Suppressor macrophage (primary cell): ENCODE results near the gene FGFR2.

Experiments used
- DNase-seq, 4 experiments: peaks; one replicate each; pipeline ENCODE4 v3.0.0-alpha.2; 2020 to 2022

FGFR2 gene

DNA sequence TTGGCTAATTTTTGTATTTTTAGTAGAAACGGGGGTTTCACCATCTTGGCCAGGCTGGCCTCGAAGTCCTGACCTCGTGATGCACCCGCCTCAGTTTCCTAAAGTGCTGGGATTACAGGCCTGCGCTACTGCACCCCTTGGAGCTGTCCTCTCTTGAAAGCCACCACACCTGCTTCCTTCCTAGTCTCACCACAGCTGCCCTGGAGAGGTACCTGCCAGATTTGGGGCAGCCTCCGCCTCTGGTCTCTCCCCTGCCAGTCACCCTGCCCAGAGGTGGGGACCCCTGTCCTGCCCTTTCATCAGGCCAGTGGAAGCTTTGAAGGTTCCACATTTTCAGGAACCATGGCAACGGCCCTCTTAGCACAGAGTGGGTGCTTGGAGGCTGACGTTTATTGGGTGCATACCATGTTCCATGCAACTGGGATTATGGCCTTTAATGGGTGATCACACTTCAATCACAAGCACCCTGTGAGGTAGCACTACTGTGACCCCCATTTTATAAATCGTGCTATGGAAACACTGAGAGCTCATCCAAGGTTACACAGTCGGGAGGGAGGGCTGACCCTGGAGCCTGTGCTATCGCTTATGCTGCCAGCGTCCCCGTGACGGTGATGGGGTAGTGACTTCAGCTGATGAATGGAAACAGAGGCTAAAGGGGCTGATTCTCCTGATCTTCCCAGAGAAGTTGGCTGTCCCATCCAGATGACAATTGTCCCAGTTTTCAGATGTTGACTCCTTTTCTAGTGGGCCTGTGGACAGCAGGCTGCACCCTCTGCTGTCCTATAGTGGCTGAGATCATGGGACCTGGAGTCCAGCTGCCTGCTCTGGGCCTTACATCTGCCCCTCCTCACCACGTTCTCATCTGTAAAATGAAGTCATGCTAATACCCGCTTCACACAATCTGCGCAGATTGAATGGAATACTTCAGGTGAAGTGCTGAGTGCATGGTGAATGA, 11.5 kb upstream of the FGFR2 start:
- DNase-seq = no peak

DNA sequence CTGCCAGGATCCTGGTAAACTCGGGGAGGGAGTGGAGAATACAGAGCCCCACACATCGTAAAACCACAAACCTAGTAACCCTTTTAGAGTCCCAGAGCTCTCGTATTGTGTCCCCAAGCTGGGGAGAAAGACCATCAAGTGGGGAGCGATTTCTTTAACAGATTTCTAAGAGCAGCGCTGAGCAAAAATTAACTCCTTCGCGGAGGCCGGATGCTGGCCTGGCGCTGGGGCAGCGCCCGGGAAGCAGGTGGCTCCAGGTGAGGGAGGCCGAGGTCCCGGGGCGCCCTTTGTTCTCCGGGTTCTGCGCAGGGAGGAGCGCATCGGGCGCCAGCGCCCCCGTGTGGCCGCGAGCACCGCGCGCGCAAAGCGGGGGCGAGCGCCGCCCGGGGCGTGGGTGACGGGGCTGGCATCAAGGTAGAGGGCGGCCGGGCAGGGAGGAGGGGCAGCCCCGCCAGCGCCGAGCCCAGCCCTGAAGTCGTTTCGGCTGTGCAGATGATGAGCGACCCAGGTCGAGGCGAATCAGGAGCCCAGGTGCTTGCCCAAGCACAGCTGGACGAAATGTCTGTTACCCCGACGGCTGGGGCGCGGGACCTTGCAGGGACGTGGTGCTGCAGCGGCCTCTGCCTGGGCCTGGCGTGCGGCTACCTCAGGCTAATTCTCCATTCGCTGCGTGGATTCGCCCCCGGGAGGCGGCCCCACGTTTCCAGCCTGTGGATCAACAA, 10.4 kb upstream of the FGFR2 start:
- DNase-seq = peak; percentile 14 to 67 (median 32)

DNA sequence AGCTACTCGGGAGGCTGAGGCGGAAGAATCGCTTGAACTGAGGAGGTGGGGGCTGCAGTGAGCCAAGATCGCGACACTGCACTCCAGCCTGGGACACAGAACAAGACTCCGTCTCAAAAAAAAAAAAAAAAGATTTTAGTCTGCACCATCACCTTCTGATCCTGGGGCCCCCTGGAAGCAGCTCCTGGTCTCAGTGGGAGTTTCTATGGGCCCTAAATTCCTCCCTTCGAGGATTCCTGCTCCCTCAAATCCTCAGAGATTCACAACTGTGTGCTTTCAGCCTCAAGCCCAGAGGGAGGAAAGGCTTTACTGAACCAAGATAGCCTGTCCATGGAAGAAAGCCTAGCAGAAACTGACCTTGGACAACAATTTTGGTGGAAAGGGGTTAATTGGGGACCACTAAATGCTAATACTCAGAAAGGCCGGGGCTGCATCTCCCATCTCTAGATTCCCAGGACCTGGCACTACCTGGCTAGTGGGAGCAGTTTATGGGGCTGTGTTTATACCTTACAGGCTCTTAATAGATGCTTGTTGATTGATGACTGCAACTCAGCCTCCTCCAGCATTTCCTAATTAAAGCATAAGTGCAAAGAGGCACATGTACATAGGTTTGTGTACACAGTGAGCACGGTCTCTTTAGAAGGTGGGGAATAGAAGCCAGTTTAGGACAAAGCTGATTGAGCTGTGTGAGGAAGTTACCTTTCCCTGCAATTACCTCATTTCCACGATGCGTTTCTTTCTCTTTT, 9.2 kb upstream of the FGFR2 start:
- no peak for DNase-seq

DNA sequence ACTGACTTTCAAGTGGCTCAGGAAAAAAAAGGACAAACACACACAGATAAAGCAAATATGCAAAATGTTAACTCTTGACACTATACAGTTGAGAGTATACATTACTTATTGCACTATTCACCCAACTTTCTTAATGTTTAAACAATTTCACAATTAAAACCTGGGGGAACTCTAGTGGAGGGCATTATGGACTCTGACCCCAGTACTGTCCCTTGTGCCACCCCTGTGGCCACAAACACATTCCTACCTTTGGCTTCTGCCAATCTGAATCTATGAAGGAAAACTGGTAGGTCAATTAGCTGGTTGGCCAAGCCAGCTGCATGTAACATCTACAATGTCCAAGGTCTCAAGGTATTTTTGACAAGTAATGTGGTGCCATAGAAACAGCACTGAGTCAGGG, 7.5 kb upstream of the FGFR2 start:
- DNase-seq = no peak

DNA sequence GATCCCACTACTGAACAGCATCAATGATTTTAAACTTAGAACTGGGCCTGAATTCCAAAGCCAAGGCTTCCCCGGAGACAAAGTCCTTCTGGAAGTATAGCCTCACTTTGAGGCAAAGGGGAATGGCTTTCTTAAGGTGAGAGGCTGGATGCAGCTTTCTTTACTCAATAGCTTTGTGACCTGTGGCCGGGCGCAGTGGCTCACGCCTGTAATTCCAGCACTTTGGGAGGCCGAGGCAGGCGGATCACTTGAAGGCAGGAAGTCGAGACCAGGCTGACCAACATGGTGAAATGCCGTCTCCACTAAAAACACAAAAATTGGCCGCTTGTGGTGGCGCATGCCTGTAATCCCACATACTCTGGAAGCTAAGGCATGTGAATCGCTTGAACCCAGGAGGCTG, 3.2 kb upstream of the FGFR2 start:
- DNase-seq = no peak

DNA sequence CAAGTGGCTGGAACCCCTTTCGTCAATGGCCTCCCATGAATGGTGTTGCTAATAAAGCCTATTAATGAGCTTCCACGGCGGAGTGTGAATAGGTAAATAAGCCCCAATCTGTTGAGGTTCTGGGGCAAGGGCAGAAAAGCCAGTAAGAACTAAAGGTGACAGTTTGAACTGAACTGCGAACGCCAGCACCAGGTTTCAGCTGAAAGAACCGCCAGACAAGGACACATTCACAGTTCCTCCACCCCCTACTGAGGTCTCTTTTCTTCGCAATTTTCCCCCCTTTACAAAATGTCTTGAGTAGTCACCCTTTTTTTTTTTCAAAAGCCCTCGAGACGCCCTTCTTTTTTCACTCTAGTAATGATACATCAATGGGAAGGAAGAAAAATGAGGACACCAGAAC, 2.4 kb upstream of the FGFR2 start:
- DNase-seq = no peak

DNA sequence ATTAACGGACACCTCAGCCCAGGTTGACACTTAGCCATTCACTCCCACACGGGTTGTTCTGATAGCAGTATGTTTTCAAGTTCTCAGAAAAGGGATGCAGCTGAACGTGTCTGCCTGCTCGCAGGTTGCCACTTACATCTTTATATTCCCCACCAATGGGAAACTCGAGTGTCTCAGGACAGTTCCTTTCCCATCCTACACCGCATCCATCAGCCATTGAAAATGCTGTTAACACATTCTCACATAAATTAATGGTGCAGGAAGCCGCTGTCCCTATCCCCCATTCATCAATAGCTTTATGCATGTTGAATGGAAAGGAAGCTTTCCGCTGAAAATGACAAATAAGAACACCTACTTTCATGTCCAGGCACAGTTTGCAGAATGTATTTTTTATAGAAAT, 1.7 kb upstream of the FGFR2 start:
- DNase-seq = no peak

DNA sequence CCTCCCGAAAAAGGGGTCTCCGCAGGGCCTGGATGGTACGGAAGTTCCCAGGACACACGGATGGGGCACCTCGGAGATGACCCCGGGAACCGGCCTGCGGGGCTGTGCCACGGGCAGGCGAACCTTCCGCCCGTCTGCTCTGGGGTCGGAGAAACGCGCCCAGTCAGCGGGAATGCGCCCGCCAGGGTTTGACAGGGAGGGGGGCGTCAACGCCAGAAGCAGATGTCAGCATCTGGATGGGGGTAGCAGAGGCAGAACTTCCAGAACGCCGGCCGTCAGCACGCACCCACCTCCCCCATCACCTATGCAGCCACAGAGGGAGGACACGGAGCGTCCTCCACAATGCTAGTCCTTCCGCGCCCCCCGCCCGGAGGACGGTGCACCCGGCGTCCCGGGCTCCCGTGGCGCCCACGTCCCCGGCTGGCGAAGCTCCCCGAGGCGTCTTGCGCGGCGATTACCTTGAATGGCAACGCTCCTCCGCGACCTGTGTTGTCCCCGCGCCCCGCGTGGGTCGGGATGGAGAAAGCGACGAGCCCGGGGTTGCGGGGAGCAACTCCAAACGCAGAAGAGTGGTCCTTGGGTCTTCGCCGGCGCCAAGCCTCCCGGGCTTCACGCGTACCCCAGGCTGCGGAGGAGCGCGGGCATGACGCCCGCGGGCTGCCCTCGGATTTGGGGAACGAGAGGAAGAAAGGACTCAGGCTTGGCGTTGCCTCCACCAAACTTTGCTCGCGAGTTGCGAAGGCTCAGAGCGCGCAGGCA, 561 bp downstream of the FGFR2 start:
- DNase-seq = no peak

DNA sequence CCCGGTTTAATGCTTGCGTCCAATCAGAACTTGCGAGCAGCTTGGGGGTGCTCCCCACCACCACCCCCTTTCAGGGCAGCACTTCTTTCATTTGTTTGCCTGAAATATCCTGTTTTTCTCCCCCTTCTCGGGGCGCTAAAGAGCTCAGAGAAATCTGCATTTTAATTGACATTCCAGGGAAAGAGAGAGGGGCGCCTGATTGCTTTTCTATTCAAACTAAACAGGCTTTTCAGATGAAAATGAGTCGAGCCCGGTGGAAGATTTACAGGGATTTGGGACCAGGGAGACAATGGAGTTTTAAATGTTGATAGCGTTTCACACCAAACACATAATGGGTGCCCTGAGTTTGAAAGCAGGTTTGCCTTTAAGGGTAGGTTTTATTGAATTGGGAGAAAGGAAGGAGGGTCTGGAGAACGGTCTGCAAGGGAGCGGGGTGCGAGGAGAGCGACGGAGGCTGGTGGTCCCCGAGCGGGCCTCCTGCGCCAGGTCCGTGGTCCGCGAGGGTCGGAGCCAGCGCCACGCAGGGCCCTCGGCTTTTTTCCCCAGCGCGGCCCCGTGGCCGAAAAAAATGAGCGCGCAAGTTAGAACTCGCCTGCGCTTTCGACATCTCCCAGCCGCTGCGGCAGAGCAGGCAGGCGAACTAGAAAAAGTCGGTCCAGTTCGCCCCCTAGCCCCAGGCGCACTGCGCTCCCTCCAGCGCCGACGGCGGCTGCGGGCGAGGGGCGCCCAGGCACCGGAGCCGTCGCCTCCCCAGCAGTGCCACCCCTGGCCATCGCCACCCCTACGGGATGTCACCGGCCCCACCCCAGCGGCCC, 1.3 kb downstream of the FGFR2 start:
- DNase-seq = no peak

DNA sequence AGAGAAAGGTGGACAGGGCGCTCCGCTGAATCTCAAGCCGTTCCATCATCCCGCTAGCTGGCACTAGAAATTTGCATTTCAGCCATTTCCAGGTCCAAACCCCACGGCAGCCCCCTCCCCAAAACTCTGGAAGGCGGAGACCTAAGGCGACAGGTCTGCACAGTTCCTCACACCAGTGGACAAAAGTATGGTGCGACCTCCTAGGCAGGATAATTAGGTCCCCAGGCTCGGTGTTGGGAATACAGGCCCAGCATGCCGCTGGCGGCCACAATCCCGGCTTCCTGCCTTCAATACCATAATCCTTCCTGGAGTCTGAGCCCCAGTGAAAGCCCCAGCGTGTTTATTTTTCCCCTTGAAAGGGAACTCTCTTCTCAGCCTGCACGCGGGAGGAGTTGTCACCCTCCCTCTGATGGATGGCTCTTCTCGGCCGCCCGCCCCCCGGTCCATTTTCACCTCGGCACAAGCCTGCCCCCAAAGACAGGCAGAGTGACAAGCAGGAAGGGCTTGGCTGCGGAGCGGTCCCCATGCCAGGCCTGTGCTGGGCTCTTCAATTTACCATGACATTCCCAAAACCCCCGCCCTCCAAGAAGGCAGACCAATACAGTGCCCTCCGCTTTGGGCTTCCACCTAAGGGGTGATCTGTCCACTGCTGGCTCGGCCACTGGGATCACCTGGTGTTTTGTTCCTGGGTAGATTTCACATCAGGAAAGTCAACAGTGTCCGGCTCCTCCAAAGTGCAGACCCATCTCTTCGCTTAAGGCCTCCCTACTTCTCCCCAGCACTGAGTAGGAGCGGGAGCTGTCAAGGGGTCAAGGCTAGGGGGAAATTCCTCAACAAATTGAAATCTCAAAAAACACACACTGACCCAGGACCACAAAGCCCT, 2.2 kb downstream of the FGFR2 start:
- no peak for DNase-seq

DNA sequence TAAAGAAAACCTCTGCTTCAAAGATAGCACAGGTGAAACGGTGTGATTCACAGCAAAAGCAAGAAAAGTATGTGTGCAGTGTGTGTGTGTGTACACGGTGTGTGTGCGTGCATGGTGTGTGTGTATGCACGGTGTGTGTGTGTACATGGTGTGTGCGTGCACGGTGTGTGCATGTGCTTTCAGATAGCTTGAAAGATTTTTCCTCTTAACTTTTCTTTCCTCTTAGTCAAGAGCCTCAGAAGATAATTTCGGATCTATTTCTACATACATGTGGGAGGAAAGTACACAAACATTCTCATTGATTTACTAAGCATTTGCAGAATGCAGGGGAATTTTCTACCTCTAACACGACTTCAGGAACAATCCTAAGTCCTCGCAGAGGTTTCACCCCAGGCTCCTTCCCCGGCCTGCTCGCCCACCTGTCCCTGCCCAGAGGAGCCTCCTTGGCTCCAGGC, 2.9 kb downstream of the FGFR2 start:
- no peak for DNase-seq

DNA sequence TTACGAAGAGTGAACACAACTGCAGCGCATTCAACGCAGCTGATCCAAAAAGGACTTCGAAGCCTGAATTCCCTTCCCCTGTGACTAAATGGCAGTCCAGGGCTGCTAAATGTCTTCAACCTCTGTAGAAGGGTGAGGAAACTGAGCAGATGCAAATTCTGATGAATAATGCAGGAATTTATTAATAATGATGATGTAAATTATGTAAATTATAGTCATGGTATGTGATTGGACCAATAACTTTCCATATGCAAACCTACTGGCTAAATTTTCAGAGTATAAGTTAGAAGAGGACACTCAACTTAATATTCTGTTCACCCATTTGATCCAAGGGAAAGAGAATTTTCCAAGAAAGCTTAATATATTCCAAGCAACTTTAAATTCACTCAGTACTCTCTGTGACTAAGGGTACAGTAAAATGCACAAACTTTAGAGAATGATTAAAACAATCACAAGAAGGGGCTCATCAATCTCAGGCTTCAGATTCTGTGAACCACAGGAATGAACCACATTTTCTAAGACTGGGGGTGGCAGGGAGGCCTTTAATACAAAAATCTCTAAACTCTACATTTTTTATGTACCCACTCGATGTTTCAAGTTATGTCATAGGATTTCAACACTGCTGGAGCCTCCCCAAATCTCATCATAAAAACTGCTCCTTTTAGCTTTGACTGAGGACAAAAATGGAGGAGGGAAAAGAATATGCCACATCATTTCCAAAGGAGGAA, 3.5 kb downstream of the FGFR2 start:
- DNase-seq = no peak

DNA sequence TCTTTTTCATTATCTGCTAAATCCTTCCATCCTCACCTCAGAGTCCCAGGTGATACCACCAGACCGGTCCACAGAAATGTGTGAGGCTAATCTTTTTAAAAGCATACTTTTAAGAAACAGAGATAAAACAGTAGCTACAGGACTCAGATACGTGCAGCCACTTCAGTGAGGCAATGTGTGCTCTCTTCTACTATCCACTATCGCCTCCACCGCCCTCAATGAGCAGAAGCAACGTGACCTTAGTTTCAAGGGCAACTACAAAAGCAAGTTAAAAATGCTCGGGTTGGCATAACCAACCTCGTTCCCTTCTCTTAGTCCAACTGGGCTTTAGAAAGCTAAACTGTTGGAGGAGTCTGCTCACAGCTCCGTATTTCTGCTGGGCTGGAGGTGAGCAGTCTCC, 4.2 kb downstream of the FGFR2 start:
- DNase-seq = no peak

DNA sequence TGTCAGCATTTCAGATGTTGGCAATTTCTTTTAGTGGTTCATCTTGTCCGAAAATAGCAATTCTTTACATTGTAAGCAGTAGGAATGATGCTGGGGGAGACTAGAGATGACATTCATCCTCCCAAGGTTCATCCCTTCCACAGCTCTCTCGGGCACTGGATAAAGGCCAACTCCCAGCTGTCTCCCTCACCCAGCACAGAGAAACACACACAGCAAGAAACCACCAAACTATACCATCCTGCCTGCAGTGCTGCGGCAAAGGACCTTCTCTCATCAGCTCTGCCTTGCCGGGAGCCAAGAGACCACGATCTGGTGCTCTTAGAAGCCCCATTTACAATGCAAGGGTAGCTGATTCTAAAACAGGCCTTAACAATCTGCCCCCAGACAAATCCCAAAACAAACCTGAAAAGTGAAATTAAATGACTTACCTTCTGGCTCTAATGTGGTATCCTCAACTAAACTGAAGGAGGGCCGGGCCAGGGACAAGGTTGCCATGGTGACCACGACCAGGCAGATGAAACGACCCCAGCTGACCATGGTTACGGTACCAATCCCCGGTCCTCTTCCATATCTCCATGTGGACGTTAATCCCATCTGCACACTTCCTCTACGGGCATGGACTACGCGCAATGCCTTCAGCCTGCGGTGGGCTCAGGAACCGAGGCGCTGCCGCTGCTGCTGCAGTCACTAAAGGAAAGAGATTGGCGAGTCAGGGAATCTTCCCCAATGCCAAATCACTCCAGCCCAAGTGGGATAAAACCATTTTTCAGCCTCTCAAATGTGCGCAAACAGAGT, 4.8 kb downstream of the FGFR2 start:
- DNase-seq = no peak

DNA sequence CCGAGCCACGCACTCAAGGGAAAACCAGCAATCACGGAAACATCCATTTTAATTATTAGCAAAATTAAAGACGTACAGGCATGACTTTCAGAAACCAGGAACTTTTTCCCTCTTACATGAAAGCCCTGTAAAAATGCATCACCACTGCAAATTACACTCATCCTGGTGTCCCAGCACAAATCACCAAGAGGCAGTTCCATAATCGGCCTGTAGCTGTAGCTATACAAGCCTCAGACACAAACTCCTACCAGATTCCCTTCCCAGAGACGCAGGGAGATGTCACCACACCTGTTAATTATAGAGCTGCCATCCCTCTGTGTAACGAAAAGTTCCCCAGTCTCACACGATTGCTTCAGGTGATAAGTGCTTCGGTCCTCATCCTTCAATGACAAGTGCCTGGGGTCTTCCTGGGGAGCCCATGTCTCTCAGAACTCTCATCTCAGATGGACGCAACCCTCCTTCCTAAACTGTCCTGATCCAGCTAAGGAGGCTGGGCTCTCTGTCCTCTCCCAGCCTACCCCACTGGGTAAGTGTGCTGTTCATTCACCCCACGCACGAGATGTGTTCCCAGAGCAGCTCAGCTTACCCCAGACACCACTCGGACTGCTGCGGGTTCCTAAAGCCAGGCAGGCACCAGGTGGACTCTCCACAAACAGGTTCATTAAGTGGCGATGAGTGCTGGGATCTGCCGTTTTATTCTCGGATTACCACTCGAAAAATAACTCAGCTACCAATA, 5.9 kb downstream of the FGFR2 start:
- DNase-seq = no peak

DNA sequence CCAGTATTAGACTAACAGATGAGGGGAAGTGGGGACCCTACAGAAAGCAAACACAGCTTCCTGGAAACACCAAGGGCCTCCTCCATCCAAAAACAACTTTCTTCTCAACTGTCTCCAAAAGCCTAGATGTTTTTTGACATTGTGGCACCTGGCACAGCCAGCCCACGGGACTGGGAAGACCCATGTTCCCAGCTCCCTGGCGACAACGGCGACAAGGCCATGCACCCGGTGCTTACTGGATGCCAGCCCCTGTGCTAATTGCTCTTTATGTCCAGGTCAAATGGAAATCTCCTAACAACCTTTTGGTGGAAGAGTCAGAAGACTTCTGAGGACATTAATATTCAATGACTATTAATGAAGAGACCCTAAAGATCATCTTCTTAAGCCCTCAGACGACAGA, 7.1 kb downstream of the FGFR2 start:
- DNase-seq = no peak

DNA sequence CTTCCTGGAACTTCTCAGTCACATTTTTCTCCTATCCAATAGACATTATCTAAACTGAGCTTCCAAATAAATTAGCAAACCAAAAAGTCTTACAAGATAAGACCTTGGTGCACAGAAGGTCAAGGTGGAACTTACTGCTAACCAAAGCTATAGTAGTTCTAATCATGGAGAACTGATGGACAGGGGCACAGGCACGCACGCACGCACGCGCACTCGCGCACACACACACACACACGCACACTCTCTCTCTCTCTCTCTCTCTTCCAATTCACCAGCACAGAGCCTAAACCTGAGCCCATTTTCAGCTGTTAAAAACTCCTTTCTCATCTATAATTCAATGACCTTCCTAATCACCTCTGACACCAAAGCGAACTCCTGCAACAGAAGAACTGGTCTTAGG, 7.5 kb downstream of the FGFR2 start:
- DNase-seq = no peak

DNA sequence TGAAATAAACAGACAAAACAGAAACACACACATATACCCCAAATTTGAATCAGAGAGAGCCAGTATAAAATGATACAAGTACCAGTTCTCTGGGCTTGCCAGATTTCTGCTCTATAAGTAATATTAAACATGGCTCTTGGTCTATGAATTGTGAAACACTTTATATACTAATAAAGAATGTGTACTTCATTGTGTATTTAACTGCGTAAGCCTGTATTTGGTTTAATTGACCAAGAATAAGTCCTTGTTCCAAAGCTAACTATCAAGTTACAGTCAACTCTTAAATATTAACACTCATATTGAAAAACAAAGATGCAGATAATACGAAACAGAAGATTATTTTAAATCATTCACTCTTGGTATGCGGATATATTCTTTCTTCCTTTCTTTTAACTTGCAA, 8.7 kb downstream of the FGFR2 start:
- no peak for DNase-seq
